Medulla oblongata (tissue), 1 donor: ENCODE data around the gene BST1.

Experiments
- DNase-seq: peaks from one replicate; pipeline ENCODE4 v3.0.0-alpha.2; 2015; ENCODE audit errors: extremely low spot score

BST1 gene

DNA sequence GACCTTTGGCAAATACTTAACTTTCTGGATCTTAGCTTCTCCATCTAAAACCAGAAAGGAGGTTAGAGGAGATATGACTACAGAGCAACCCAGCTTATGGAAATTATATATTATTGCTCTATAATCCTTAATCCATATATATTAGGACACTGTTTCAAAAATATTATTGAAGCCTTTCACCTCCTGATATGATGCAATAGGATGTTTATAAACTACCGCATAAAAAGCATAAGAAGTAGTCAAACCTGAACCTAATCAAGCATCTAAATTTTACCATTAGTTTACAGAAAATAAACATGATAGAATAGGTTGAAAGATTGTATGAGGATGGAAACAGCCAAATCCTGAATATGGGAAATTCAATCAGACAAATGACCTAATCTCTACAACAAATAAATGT lies 26.8 kb upstream of the BST1 start:
- DNase-seq = no peak

DNA sequence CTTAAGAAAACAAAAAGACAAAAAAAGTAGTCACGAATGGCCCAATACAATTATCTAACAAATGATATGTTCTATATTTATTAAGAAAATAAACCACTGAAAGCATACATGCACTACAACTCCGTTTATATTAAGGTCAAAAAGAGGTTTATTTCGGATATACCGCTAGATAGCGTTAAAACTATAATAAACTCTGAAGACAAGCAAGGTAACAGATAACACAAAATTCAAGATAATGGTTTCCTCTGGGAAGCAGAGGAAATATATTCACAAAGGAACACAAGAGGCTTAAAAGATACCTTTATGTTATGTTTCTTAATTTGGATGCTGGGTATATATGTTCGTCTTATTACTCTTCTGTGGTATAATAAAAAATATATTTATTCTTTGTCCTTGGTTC lies 26.0 kb upstream of the BST1 start:
- no peak for DNase-seq

DNA sequence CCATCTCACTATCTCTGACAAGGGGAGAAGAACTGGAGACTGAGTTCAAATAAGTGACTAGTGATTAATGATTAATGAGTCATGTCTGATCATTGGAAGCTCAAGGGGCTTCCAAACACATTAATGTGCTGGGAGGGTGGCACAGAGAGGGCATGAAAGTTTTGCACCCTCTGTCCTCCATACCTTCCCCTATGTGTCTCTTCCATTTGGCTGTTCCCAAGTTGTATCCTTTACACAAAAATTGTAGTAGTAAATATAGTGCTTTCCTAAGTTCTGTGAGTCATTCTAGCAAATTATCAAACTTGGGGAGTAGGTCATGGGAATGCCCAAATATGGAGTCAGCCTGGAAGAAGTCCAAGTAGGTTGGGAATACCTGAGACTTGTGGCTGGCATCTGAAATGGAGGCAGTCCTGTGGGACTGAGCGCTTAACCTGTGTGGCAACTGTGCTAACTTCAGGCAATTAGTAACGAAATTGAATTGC lies 25.3 kb upstream of the BST1 start:
- DNase-seq = no peak

DNA sequence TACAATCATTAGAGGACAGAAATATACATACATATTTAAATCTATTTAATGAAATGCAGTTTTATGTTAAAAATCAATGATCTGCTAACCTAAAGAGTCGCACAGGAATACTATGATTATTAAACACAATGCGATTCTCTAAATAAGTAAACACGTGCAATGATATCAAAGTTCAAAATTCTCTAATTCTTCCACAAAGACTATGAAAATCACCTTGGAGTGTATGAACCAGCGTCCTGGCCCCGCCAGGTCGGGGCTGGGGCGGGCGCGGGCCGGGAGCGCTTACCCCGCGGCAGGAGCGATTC lies 21.8 kb upstream of the BST1 start:
- no peak for DNase-seq

DNA sequence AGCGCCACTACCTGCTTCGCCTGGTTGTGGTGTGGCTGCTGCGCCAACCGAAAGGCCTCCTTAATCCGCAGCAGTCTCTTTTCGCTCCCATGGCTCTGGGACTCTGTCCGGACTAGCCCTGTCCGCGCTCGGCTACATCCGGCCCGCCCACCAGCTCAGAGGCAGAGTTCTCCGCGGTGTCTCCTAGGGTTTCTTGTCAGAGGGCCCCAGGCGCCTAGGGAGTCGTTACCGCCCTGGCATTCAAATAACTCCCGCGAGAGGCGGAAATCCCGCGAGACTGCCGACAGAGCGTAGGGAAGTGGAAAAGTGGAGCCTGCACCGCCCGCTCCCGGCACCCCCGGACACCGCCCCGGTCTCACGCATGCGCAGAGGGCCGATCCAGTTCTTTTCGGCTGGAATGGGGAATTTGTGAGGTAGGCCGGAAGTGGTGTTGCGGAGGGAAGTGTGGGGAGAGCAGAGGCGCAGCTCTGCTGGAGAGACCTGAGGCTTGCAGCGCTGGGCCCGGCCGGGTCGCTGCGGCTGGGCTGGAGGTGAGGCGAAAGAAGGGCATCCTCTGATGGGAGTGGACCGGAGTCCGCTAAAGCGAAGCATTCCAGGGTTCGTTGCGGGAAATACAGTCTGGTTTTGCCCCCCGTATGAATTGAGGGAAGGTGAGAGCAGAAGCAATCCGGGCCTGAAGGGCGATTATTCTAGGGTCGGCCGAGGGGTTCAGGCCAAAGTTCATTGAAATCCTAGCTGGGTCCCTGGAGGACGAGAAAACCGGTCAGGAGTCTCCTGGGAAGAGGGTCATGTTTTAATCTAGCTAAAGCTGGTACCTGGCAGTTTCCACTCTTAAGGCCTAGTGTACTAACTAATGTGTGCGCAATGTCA lies 21.3 kb upstream of the BST1 start, which contains the start of gene FAM200B:
TSS of gene FAM200B (plus strand) at position 456 of the 870 bp plus-strand sequence. CDS start 5,151 bp downstream, outside the sequence.
- peak; percentile 98 for DNase-seq

DNA sequence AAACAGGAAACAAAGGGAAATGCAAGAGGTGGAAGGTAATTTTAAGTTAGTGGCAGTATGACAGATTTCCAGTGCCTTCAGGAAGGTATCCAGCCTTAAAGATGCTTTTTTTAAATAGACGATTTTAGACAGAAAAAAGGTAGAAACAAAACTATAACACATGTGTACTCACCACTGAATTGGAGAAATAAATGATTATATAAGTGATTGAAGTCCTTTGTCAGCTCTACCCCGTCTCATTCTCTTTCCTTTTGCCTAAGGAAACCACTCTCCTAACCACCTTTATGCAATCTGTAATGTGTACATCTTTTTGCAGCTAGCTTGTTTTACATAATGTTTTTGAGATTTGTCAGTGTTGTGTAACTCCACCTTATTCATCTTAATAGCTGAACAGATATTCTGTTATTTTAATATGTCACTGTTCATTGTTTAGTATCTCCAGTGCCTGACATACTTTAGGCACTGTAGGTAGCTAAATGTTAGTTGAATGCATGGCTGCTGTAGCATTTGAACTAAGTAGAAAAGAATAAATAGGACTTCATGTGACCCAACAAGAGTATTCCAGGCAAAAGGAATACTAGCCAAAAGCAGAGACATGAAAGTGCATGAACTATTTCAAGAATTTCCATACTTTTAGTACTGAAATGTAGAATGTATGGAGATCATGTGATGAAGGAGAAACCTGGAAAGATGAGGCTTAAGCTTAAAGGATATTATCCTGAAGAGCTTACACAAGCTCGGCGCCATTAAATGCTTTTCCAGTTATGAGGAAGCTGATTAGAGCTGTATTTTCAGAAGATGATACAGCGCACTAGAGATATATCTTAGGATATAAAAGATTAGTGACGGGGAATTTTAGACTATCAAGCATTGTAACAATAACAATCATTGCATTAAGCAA lies 20.4 kb upstream of the BST1 start:
- no peak for DNase-seq

DNA sequence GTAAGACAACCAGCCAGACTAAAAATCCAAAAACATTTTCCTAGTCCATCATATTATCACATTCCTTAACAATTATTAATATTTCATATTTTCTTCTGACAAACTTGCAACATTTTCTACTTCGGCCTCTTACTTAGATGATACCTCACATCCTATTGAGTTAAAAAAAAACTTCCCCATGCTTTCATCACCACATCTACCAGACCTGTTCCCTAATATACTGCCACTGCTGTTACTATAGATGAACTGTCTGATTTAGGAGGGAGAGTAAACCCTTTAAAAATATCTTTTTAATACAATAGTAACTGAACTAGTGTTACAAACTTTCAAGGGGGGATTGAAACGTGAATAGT lies 19.7 kb upstream of the BST1 start:
- no peak for DNase-seq

DNA sequence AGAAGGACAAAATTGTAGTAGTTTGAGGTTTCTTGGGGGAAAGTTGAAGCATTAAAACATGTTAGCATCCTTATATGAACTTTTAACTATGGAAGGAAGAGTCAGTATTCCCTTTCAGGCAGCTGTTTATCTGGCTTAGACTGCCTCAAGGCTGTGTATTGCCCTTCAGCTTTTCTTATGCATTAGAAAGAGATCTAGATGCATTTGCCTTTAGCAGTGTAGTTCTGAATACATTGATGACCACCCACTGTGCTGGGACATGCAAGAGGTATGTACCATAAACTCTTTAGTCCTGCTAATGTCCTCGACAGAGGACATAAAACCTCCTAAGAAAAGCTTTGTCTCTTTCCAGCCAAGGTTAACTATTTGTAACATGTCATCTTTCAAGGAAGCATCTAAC lies 18.4 kb upstream of the BST1 start:
- DNase-seq = no peak

DNA sequence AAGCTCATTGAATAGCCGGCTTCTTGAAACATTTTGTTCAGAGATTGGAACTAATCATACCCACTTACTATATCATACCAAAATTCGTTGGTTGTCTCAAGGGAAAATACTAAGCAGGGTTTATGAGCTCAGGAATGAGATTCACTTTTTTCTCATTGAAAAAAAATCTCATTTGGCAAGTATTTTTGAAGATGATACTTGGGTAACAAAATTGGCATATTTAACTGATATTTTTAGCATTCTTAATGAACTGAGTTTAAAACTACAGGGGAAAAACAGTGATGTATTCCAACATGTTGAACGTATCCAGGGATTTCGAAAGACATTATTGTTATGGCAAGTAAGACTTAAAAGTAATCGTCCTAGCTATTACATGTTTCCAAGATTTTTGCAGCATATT lies 14.8 kb upstream of the BST1 start:
- no peak for DNase-seq

DNA sequence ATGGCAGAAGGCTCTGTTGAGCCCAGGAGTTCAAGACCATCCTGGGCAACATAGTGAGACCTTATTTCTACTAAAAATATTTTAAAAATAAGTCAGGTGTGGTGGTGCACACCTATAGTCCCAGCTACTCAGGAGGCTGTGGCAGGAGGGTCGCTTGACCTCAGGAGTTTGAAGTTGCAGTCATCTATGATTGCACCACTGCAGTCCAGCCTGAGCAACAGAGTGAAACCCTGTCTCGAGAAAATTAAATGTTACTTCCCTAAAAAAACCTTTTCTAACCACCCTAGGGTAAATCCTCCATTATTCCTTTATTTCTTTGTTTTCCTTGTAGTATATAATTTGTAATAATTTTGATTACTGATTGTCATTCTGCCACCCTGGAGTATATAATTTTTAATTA lies 13.3 kb upstream of the BST1 start:
- no peak for DNase-seq

DNA sequence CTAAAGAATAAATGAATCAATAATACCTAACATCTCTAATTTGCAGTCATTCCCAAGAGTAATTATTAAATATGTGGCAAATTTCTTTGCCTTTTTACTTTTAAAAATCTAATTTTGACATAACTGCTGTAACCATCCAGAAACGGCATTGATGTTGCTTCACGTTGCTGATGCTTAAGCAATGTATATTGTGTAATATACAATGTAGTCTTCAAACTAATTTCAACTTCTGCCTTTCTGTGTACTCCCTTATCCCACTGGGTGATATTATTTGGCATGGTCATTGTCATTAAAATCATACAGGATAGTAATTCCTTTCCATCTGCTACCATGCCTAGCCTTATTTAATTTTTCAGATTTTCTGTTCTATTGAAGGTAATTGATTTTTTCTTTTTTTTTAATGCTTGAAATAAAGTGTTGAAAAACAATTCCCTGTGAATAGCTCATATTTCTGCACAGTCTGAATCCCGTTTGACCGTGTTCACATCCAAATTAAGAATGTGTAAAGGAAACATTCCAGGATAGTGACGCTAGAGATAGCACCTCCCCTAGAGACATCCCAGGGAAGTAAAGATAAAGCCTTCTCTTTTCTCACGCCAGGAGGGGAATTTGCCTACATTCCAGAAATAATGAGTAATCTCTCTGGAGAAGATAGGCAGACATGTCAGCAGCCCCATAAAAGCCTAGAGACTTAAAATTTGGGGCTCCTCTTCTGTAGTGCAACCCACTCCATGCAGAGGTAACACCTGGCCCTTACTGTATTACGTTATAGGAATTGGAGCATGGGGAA lies 12.7 kb upstream of the BST1 start:
- no peak for DNase-seq

DNA sequence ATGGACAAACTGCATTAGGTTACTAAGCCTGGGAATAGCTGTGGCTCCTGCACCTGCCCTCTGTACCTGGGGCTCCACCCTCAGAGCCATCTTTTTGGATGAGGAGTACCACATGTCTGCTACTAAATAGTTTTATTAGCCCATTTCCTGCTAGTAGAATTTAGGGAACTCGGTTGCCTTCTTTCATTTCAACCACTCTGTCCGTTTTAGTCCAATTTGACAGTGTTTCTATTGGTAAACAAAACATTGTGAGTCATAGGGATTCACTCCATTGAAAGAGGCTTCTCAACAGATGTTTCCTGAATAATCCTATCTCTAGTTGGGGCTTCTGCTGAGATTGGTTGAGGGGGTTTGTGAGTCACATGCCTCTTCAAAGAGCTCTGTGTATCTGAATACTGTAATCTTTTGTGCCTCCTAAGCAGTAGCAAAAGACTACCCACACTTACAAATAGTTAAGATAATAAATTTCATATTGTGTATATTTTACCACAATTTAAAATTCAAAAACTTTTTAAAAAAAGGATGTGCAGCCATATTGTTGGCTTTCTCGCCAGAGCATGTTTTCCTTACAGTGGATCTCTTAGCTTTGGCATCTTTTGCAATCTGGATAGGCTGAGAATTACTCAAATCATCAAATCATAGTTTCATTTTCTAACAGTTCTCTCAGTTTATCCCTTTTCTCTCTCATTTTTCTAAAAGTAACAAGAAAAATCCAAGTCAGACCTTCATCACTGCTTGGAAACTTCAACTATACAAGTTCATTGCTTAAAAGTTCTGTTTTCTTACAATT lies 11.3 kb upstream of the BST1 start:
- peak; percentile 39 for DNase-seq

DNA sequence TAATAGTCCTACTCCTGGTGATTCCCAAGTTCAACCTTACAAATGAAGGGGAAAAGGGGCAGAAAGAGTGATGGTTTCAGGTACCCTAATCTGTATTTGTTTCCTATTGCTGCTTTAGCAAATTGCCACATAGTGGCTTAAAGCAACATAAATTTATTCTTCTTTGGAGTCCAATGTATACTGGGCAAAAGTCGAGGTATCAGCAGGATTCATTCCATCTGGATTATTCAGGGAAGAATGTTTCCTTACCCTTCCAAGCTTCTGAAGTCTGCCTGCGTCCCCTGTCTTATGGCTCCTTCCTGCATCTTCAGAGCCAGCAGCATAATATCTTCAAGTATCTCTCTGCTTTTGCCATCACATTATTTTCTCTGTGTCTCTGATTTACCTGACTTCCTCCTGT lies 10.3 kb upstream of the BST1 start:
- DNase-seq = no peak

DNA sequence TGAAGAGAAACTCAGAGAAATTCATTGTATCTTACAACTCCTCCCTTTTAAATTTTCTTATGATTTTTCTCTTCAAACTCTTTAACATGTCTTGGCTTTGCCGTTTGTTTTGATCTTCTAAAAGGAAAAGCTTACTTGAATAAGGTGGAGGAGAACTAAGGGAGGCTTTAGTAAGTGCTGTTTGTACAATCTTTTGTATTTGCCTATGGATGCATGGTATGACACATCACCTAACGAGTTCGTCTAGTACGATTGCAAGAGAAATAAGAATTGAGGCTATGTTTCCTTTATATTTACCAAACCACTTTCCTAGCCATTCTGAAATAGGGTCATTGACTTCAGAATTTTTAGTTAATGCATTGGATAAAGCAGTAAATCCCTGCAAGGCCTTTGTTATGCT lies 8.4 kb upstream of the BST1 start:
- no peak for DNase-seq

DNA sequence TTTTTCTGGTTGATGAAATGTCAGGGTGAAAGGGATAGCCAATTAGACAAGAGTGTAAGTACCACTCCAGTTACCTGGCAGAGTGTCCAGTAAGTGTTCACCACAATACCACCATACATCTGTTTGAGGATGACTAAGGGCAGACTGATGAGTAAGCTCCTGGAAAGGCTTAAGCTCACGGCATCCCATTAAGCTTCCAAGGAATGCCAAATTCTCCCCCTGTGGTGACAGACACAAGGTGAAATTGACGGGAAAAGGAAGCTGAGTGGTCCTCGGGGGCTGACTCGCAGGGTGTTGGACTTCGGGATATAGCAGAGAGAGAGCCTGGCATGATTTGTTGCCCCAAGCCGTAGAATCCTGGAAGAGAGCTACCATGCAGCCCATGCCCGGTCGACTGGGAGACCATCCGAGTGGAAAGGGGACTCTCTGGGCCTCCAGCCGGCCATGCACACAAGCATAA lies 7.6 kb upstream of the BST1 start:
- no peak for DNase-seq

DNA sequence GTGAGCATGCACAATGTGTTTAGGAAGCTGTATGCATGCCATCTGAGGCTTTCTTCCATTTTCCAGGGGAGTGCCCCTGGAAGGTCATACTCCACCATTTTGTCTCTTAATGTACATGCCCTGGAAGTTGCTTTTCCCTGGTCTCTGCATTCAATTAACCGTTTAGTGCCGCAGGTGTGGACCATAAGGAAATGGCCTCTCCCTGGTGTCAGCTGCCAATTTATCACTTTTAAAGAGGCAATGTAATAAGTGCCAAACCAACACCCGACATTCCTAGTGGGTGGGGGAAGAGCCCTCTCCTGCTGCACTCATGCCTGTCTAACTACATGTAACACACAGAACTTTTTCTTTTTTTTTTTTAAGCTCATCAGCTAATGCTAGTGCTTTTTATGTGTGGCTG lies 7.1 kb upstream of the BST1 start:
- no peak for DNase-seq

DNA sequence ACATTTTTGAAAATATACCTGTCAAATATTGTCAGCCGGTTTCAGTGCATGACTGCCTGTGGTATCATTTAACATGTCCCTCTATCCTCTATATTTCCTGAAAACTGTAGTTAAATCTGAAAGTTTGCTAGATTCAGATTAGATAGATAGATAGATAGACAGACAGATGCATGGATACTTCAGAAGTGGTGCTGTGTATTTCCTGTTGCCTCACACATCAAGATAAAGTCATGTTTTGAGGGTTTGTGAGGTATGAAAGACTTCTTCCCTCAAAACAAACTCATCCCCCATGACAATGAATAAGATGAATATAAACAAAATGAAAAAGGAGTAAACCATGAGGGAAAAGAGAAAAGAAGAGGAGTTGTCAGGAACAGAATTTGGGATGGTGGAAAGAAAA lies 6.0 kb upstream of the BST1 start:
- no peak for DNase-seq

DNA sequence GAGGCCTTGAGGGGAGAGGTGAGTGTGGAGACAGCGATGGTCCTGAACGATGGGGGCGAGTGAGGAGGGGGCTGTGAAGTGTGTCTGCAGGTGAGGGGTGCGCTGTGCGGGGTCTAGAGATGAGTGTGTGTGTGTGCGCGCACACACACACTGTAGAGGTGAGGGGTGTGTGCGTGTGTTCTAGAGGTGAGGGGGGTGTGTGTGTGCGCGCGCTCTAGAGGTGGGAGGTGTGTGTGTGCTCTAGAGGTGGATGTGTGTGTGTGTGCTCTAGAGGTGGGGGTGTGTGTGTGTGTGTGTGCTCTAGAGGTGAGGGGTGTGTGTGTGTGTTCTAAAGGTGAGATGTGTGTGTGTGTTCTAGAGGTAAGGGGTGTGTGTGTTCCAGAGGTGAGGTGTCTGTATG lies 574 bp downstream of the BST1 start:
- no peak for DNase-seq

DNA sequence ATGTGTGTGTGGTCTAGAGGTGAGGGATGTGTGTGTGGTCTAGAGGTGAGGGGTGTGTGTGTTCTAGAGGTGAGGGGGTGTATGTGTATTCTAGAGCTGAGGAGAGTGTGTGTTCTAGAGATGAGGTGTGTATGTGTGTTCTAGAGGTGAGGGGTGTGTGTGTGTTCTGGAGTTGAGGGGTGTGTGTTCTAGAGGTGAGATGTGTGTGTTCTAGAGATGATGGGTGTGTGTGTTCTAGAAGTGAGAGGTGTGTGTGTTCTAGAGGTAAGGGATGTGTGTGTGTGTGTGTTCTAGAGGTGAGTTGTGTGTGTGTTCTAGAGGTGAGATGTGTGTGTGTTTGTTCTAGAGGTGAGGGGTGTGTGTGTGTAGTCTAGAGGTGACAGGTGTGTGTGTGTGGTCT lies 1.3 kb downstream of the BST1 start:
- DNase-seq = no peak

DNA sequence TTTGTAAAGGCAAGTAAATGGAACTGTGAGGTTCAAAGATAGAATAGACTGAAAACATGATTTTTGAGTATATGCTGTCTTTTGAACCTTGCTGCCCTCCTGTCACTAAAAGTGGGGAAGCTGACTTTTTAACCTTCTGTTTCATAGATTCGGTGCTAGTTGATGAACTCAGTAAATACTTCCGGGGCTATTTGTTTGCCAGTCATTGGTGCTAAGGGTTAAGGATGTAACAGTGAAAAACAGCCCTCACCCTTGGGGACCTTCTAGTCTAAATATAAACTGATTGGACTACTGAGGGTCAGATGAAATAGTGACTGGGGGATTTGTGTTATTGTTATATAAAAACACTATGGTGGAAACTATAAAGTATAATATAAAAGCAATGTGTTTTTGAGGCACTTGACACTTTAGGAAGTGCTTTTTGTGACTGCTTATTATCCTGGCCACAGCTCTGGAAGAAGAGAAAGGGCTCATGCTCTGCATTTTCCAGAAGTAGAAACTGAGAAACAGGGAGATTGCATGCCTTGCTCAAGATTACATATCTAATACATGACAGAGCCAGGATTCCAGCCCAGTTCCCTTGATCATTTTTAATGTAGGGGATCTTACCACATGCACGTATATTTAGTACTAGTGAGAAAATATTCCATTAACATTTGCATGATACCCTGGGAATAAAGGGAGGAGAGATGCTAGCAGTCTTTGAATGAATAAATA lies 3.9 kb downstream of the BST1 start:
- no peak for DNase-seq

DNA sequence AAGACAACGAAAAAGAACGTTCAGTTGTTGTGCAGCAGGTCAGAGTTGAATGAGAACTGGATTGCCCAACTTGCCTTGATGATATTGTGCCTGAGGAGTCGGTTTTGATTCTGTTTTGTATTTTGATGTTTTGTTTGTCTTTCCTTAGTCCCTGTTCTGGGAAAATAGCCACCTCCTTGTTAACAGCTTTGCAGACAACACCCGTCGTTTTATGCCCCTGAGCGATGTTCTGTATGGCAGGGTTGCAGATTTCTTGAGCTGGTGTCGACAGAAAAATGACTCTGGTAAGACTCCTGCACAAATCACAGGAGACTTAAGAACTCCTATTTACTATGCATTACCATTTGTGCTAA lies 4.5 kb downstream of the BST1 start:
- no peak for DNase-seq
